GM23248 (cell line): Measurements from ENCODE around the gene BCL2L11.

ENCODE experiments used
- EZH2 ChIP-seq: fragments of 200-600 bp; sonication (generic); IDR thresholded peaks from 2 replicates; pipeline ENCODE4 v1.6.1; 2018; ENCODE audit warnings: antibody characterized with exemption, mild to moderate bottlenecking; ENCODE audit not compliant: insufficient read depth, poor library complexity, severe bottlenecking
- EZH2phosphoT487 ChIP-seq: fragments of 200-600 bp; sonication (generic); IDR thresholded peaks from 2 replicates; pipeline ENCODE4 v1.6.1; 2018; ENCODE audit warnings: antibody characterized with exemption, moderate library complexity, mild to moderate bottlenecking, low read depth; ENCODE audit not compliant: insufficient read depth

GRCh38 chr2:111186933-111187332 is 66.2 kb downstream of the BCL2L11 start:
- TF ChIP-seq EZH2phosphoT487 (no peak), EZH2 (no peak)
